K562 (cell line): ENCODE data around the gene KRTAP5-7. TPM values are rescaled to one million over a fixed set of nuclear protein-coding genes. Genes with fewer than 3 reads are reported as not detected.

Source experiments
- ATAC-seq: fragments of 200-7000 bp; cut with Tn5 transposase; 3 replicates; pipeline ENCODE4 v1.9.1; 2020; ENCODE audit warnings: moderate library complexity
- BruUV-seq: library from RNA; stranded (reverse); fragments of 400-500 nt; replicated peaks from 2 replicates; lab custom pipeline; 2021; lab: Mats Ljungman, UMichigan
- CTCF ChIA-PET: fragments of 300-600 bp; formaldehyde crosslinking; extraction: SDS; loops from one replicate; lab custom pipeline; 2021; ENCODE audit warnings: low intra/inter-chr PET ratio; lab: Yijun Ruan, JAX
- POLR2A ChIA-PET: fragments of 300-600, 350-650 bp; sonication (Branson Sonifier 250); formaldehyde crosslinking; extraction: SDS; loops from one replicate; lab custom pipeline; 2021; ENCODE audit warnings: antibody characterized with exemption, inconsistent platforms; lab: Yijun Ruan, JAX
- DNase-seq, 4 experiments: peaks; one replicate each; pipeline versions ENCODE4 v3.0.0 to v3.0.0-alpha.2; 2011 to 2018; ENCODE audit warnings: low spot score in 3 of 4, mixed read lengths in 3 of 4; ENCODE audit errors: extremely low read depth in 1 of 4
- FAIRE-seq: peaks from 2 replicates; lab custom pipeline; 2011; peaks lifted over from hg19 to GRCh38; lab: Jason Lieb, UNC
- H2AFZ ChIP-seq: 2 replicates; pipeline ENCODE4 v1.6.0; 2011; ENCODE audit warnings: low read depth, low read length, control low read depth, inconsistent platforms
- H3K27ac ChIP-seq: fragments of 200-600 bp; 3 replicates; pipeline ENCODE4 v1.8.0; 2011; ENCODE audit warnings: low read depth, mild to moderate bottlenecking, control low read depth, inconsistent platforms, low read length, moderate library complexity, mixed read lengths; ENCODE audit errors: extremely low read depth
- H3K27me3 ChIP-seq, 2 experiments: fragments of 300-600 bp in 1 of 2; 2 replicates in 1 of 2; 3 replicates in 1 of 2; pipeline versions ENCODE4 v1.6.0 to v1.8.0; 2011; ENCODE audit warnings: inconsistent platforms in 2 of 2, low read length in 2 of 2, mild to moderate bottlenecking in 1 of 2, mixed read lengths in 1 of 2, moderate library complexity in 1 of 2; ENCODE audit not compliant: control insufficient read depth in 2 of 2, insufficient read depth in 2 of 2
- H3K36me3 ChIP-seq: fragments of 300-600 bp; 3 replicates; pipeline ENCODE4 v1.8.0; 2011; ENCODE audit warnings: mild to moderate bottlenecking, low read length, inconsistent platforms; ENCODE audit not compliant: control insufficient read depth, insufficient read depth
- H3K4me1 ChIP-seq, 2 experiments: fragments of 200-600 bp in 1 of 2; replicated peaks in 1 of 2; 2 replicates in 1 of 2; 3 replicates in 1 of 2; pipeline versions ENCODE4 v1.5.1 to v1.8.0; 2011; ENCODE audit warnings: inconsistent platforms in 2 of 2, low read length in 2 of 2, mild to moderate bottlenecking in 1 of 2, mixed read lengths in 1 of 2, moderate library complexity in 1 of 2; ENCODE audit not compliant: control insufficient read depth in 2 of 2, insufficient read depth in 2 of 2
- H3K4me2 ChIP-seq: 2 replicates; pipeline ENCODE4 v1.6.1; 2011; ENCODE audit warnings: low read length, control low read depth, inconsistent platforms, mixed read lengths; ENCODE audit not compliant: insufficient read depth
- H3K4me3 ChIP-seq: fragments of 200-600 bp; sonication (generic), shearing (Covaris generic); 2 replicates; pipeline ENCODE4 v1.5.1; 2016; ENCODE audit warnings: control low read depth, inconsistent platforms
- H3K79me2 ChIP-seq: fragments of 200-600 bp; 3 replicates; pipeline ENCODE4 v1.8.0; 2011; ENCODE audit warnings: low read length, inconsistent platforms; ENCODE audit not compliant: control insufficient read depth, insufficient read depth
- H3K9ac ChIP-seq, 2 experiments: 2 replicates each; pipeline versions ENCODE4 v1.6.0 to v1.6.1; 2011; ENCODE audit warnings: low read depth in 2 of 2, low read length in 2 of 2, control low read depth in 1 of 2, inconsistent platforms in 1 of 2, mild to moderate bottlenecking in 1 of 2, mixed read lengths in 1 of 2; ENCODE audit not compliant: insufficient read depth in 1 of 2
- H3K9me1 ChIP-seq: one replicate; pipeline ENCODE4 v1.6.0; 2011; ENCODE audit warnings: inconsistent platforms, mild to moderate bottlenecking, low read length, moderate library complexity; ENCODE audit not compliant: control insufficient read depth, insufficient read depth
- H3K9me3 ChIP-seq: replicated peaks from 2 replicates; pipeline ENCODE4 v1.5.1; 2011; ENCODE audit warnings: low read depth, low read length, inconsistent platforms; ENCODE audit not compliant: control insufficient read depth, insufficient read depth
- H4K20me1 ChIP-seq: replicated peaks from 2 replicates; pipeline ENCODE4 v1.6.1; 2011; ENCODE audit warnings: low read length, inconsistent platforms, mixed read lengths; ENCODE audit not compliant: control insufficient read depth, insufficient read depth
- CBX8 ChIP-seq: fragments of 200-600 bp; sonication (generic); IDR thresholded peaks from 2 replicates; pipeline ENCODE4 v1.6.1; 2012; ENCODE audit warnings: borderline replicate concordance, mixed run types, low read depth, mild to moderate bottlenecking, moderate library complexity, mixed read lengths, low read length, control low read depth, inconsistent platforms; ENCODE audit not compliant: poor library complexity, severe bottlenecking; ENCODE audit errors: extremely low read depth
- CHD2 ChIP-seq: IDR thresholded peaks from 2 replicates; pipeline ENCODE4 v1.6.1; 2011; ENCODE audit warnings: low read depth, low read length
- FOXM1 ChIP-seq, 2 experiments: fragments of 450-650 bp in 1 of 2; sonication (generic) in 1 of 2; formaldehyde crosslinking in 1 of 2; IDR thresholded peaks; 2 replicates each; pipeline versions ENCODE4 v1.6.1 to v1.9.0; 2017 to 2022; ENCODE audit warnings: low read depth in 2 of 2, mild to moderate bottlenecking in 2 of 2, missing genetic modification reagents in 1 of 2, moderate library complexity in 1 of 2
- HIVEP1 ChIP-seq: fragments of 250-450 bp; sonication (Bioruptor Pico); IDR thresholded peaks from 2 replicates; pipeline ENCODE4 v1.4.0; 2020; ENCODE audit warnings: mild to moderate bottlenecking
- MXI1 ChIP-seq: IDR thresholded peaks from 2 replicates; pipeline ENCODE4 v1.6.1; 2011; ENCODE audit warnings: low read depth, mild to moderate bottlenecking, improper control_type of control experiment, low read length
- NFIC ChIP-seq: fragments of 450-650 bp; IDR thresholded peaks from 2 replicates; pipeline ENCODE4 v1.6.1; 2017; ENCODE audit warnings: mild to moderate bottlenecking, inconsistent platforms
- PYGO2 ChIP-seq: fragments of 450-650 bp; IDR thresholded peaks from 2 replicates; pipeline ENCODE4 v1.6.1; 2016; ENCODE audit warnings: mild to moderate bottlenecking, missing genetic modification characterization, moderate library complexity, missing compliant biosample characterization
- RBM17 ChIP-seq: fragments of 200-400 bp; formaldehyde crosslinking; IDR thresholded peaks from 2 replicates; pipeline ENCODE4 v1.6.1; 2017; ENCODE audit warnings: low read depth, mild to moderate bottlenecking, low read length, borderline replicate concordance
- SAP30 ChIP-seq: fragments of 200-600 bp; sonication (generic); IDR thresholded peaks from 2 replicates; pipeline ENCODE4 v1.6.1; 2012; ENCODE audit warnings: borderline replicate concordance, low read depth, mild to moderate bottlenecking, moderate library complexity, low read length, control low read depth, inconsistent platforms; ENCODE audit not compliant: insufficient read depth, poor library complexity, severe bottlenecking
- SRF ChIP-seq, 2 experiments: fragments of 250-450, 450-650 bp in 1 of 2; sonication (Bioruptor Pico) in 1 of 2; sonication (generic) in 1 of 2; formaldehyde crosslinking; IDR thresholded peaks; 2 replicates each; pipeline versions ENCODE4 v1.5.0 to v1.5.1; 2020 to 2022; ENCODE audit warnings: mild to moderate bottlenecking in 1 of 2, missing genetic modification reagents in 1 of 2
- TBP ChIP-seq: optimal IDR thresholded peaks from 2 replicates; pipeline ENCODE3; 2011; ENCODE audit warnings: low read depth, low read length, improper control_type of control experiment
- WHSC1 ChIP-seq: IDR thresholded peaks from one replicate; pipeline ENCODE4 v1.6.1; 2012; ENCODE audit warnings: low read length, control low read depth, inconsistent platforms
- XRCC5 ChIP-seq: fragments of 200-400 bp; formaldehyde crosslinking; IDR thresholded peaks from 2 replicates; pipeline ENCODE4 v1.6.1; 2017; ENCODE audit warnings: low read depth, mild to moderate bottlenecking, low read length
- ZNF124 ChIP-seq: sonication (generic); formaldehyde crosslinking; IDR thresholded peaks from 2 replicates; pipeline ENCODE4 v1.8.1; 2022; ENCODE audit warnings: missing genetic modification reagents
- WGBS: fragments of 100-300 bp; shearing (Covaris generic); methylation state at CpG from one replicate; pipeline ENCODE4 v1.1.6; 2016; ENCODE audit warnings: low coverage, mixed read lengths; ENCODE audit not compliant: insufficient coverage; ENCODE audit errors: missing lambda C conversion rate; 5-methylcytosine and 5-hydroxymethylcytosine counted together
- in situ Hi-C: fragments of 300-500 bp; cut with MboI; formaldehyde crosslinking; loops from 4 replicates; pipeline ENCODE4 v1.15.0; 2018; ENCODE audit warnings: inconsistent platforms, mixed read lengths
- intact Hi-C: fragments of 100-400 bp; cut with micrococcal nuclease; formaldehyde crosslinking; loops from 2 replicates; pipeline ENCODE4 v1.14.2; 2022
- polyA plus RNA-seq, 8 experiments: library from polyadenylated mRNA; depleted of rRNA in 4 of 8; stranded (reverse) in 5 of 8; unstranded in 3 of 8; fragments of >200 nt; fragmentation: Nextera tagmentation in 2 of 8; fragmentation: Illumina TruSeq in 1 of 8; extraction: Ambion mirVana in 2 of 8; extraction: Trizol in 1 of 8; gene quantifications; 2 replicates each; pipeline versions ENCODE4 v1.2.1 to v1.2.3, GENCODE V29; 2011 to 2014; ENCODE audit warnings: inconsistent platforms in 1 of 8, missing spikeins in 1 of 8
- total RNA-seq, 7 experiments: library from RNA; depleted of rRNA in 6 of 7; stranded (reverse); fragments of >200 nt in 6 of 7; fragmentation: Illumina TruSeq in 2 of 7; extraction: Trizol in 2 of 7; gene quantifications; 2 replicates each; pipeline versions ENCODE4 v1.2.1 to v1.2.3, GENCODE V29; 2011 to 2021; ENCODE audit warnings: low replicate concordance in 1 of 7

The KRTAP5-7 gene
- total and polyA plus RNA-seq, 9 of the 15 experiments (the other 6 are each of a cell fraction or from before 2014, with no cell fraction given) = not detected

GRCh38 chr11:71481101-71481960 is 45.7 kb upstream of the KRTAP5-7 start:
- DNase-seq = no peak
- intact Hi-C loops = no loop called here
- in situ Hi-C loops = no loop called here
- no peak for FAIRE-seq
- H2AFZ ChIP-seq = no peak overlapping the region
- BruUV-seq = no TSS peak
- POLR2A ChIA-PET = no interaction called here
- H3K9me1 ChIP-seq = no peaks in the 10 kb centered on the region
- peaks cover 0 to 15% of the 10 kb centered on the region in 2 experiments; a peak in 3 of 5 replicates for H3K4me1 ChIP-seq
- TF ChIP-seq HIVEP1 (CRISPR knock-in tag) (no peak), PYGO2 (tag) (no peak), FOXM1 (IDR thresholded peaks at IDR 0.05; ENCODE audit: low read depth) (no peak), FOXM1 (CRISPR knock-in tag; IDR thresholded peaks at IDR 0.05; ENCODE audit: low read depth) (no peak), CBX8 (no peak), WHSC1 (no peak), ZNF124 (CRISPR knock-in tag) (no peak), TBP (no peak), NFIC (no peak), SRF (CRISPR knock-in tag; IDR thresholded peaks at IDR 0.05) (no peak), CHD2 (no peak), RBM17 (no peak), SAP30 (no peak), MXI1 (no peak), XRCC5 (no peak)
- no peaks in the 10 kb centered on the region for H3K27me3 ChIP-seq
- peaks cover 75% of the 10 kb centered on the region; the same call in 2 of the 3 replicates for H3K36me3 ChIP-seq
- ATAC-seq = no peak
- no peak overlapping the region for H3K4me2 ChIP-seq
- no peaks in the 10 kb centered on the region for H3K9me3 ChIP-seq
- no peaks in the 10 kb centered on the region for H3K79me2 ChIP-seq
- H3K4me3 ChIP-seq = no peak overlapping the region
- CTCF ChIA-PET = no interaction called here
- no peaks in the 10 kb centered on the region for H4K20me1 ChIP-seq
- H3K9ac ChIP-seq = no peak overlapping the region; a peak in 1 of 4 replicates
- H3K27ac ChIP-seq = no peak overlapping the region
- 90% methylated on average over 24 of the region's 24 CpGs for WGBS
